Measurements from ENCODE around the gene BCAS3.

BCAS3 gene

DNA sequence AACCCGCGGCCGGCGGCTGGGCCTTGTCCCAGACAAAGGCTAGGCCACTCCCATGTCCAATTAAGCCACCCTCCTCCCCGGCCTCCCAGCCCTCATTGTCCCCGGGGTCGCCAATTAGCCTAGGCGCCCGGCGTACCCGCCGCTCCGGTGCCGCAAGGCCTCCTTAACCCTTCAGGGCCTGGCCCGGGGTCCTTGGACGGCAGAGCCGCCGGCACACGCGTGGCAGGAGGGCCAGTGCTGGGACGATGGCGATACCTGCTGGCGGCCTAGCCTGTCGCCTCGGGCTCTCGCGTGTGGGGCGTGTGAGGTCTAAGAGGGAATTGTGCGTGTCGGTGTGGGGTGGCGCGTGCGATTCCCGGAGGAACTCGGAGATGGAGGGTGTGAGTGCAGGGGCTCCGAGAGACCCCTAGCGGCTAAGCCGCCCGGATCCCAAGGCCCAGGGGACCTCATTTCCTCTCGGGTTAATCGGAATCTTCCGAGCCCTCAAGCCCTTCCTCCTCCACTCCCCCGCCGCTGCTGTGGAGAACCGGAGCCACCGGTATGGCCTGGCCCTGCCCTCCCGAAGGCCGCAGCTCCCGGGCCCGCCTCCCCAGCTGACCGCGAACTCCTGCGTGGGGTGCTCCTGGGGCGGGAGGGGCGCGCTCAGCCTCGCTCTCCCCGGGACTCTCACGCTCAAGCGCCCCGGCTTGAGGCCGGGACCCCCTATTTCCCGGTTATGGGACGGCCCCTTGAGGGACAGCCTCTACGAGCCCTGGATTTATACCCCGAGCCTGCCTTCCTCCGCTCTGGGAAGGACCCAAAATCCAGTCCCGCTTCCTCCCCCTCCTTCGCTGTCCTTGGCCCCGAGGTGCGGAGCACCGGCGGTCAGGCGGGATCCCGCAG lies 733.9 kb downstream of the BCAS3 start:
- Histone ChIP-seq H3K4me2 (peak overlapping the region; percentile 99), H3K4me1 (ENCODE audit: low read depth, poor library complexity, severe bottlenecking) (peaks cover 4% of the 10 kb centered on the region), H3K9ac (peak overlapping the region; percentile 70), H3K27ac (no peak overlapping the region), H3K27me3 (ENCODE audit: insufficient read depth, low read depth) (no peaks in the 10 kb centered on the region), H4K20me1 (ENCODE audit: insufficient read depth) (no peaks in the 10 kb centered on the region), H3K79me2 (ENCODE audit: insufficient read depth, low read depth) (no peaks in the 10 kb centered on the region), H2AFZ (ENCODE audit: low read depth) (peak overlapping the region; percentile 74), H3K36me3 (ENCODE audit: insufficient read depth) (no peaks in the 10 kb centered on the region), H3K4me3 (IDR thresholded peaks at IDR 0.05; ENCODE audit: insufficient read depth, low read depth, low read length) (peak overlapping the region; percentile 33)
- TF ChIP-seq, protein P1, sequence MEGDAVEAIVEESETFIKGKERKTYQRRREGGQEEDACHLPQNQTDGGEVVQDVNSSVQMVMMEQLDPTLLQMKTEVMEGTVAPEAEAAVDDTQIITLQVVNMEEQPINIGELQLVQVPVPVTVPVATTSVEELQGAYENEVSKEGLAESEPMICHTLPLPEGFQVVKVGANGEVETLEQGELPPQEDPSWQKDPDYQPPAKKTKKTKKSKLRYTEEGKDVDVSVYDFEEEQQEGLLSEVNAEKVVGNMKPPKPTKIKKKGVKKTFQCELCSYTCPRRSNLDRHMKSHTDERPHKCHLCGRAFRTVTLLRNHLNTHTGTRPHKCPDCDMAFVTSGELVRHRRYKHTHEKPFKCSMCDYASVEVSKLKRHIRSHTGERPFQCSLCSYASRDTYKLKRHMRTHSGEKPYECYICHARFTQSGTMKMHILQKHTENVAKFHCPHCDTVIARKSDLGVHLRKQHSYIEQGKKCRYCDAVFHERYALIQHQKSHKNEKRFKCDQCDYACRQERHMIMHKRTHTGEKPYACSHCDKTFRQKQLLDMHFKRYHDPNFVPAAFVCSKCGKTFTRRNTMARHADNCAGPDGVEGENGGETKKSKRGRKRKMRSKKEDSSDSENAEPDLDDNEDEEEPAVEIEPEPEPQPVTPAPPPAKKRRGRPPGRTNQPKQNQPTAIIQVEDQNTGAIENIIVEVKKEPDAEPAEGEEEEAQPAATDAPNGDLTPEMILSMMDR (conservative IDR thresholded peaks at IDR 0.05; ENCODE audit: low read depth, low read length), result no peak

DNA sequence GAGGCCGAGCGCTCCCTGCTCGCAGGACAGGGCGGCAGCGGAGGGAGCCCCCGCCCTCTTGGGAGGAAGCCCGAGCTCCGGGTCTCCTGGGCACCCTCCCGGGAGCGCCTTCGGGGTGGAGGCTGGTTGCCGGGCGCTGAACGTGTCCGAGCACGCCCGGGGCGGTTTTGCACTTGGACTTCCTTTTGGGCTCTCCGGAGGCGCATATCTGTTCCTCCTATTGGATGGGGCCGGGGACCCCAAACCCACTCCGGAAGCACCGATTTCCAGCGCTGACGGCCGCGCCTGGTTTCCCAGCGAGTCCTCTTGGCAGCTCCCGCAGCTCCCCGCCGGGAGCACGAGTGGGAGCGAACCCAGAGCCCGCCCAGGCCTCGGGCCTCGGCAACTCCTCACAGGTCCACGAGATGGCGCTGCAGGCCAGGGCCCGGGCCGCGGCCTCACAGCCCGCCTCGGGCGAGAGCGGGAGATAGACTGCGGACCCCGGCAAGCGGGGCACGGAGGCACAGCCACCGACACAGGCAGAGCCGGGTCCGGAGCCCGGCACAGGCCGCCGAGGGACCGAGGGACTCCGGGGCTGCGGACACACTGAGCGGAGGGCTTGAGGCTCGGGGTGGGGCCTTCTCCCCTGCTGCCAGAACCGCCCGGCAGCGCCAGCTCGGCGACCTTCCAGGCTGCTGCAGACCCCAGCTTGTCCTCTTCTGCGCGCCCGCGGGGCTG lies 734.6 kb downstream of the BCAS3 start:
- Histone ChIP-seq H3K9ac (peak overlapping the region; percentile 70), H3K4me2 (peak overlapping the region; percentile 99), H4K20me1 (ENCODE audit: insufficient read depth) (no peaks in the 10 kb centered on the region), H2AFZ (ENCODE audit: low read depth) (peak overlapping the region; percentile 74), H3K4me1 (ENCODE audit: low read depth, poor library complexity, severe bottlenecking) (peaks cover 4% of the 10 kb centered on the region), H3K36me3 (ENCODE audit: insufficient read depth) (no peaks in the 10 kb centered on the region), H3K4me3 (IDR thresholded peaks at IDR 0.05; ENCODE audit: insufficient read depth, low read depth, low read length) (peak overlapping the region; percentile 33), H3K27ac (no peak overlapping the region), H3K27me3 (ENCODE audit: insufficient read depth, low read depth) (no peaks in the 10 kb centered on the region), H3K79me2 (ENCODE audit: insufficient read depth, low read depth) (no peaks in the 10 kb centered on the region)
- TF ChIP-seq, protein P1 (conservative IDR thresholded peaks at IDR 0.05; ENCODE audit: low read depth, low read length), result peak; percentile 95

DNA sequence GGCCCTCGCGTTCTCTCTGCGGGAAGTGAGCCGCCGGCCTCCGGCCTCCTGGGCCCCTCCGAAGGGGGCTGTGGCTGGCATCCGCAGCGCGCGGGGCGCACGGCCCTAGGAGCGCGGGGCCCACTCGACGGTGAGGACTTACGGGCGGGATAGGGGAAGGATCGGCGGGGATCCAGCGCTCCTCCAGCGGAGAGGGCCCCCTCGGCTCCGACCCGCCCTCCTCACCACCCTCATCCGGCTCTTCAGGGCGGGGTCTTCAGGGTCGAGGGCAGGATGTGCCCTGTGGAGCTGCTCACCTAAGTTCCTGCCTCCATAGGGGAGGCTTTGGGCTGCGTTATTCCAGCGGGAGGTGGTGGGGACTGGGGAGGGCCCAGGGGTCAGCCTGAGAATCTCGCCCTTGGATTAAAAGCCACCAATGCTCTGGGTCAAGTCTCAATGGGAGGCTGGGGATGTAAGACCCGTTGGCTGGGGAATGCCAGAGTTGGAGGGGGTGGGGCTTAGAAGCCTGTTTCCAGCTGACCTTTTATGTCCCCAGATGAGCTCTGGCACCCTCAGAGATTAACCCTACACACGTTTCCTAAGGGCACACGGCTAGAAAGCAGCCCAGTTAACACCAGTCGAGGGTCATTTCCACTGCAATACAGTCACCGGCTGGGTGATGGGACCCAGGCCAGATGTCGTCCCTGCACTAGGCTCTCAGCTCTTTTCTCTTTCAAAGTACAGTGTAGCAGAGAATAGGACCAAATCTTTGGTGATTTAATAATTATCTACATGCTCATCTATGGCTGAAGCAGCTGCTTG lies 735.4 kb downstream of the BCAS3 start:
- TF ChIP-seq, protein P1 (conservative IDR thresholded peaks at IDR 0.05; ENCODE audit: low read depth, low read length), result no peak
- Histone ChIP-seq H3K79me2 (ENCODE audit: insufficient read depth, low read depth) (no peaks in the 10 kb centered on the region), H3K36me3 (ENCODE audit: insufficient read depth) (no peaks in the 10 kb centered on the region), H3K4me2 (peak overlapping the region; percentile 99), H3K27ac (no peak overlapping the region), H2AFZ (ENCODE audit: low read depth) (peak overlapping the region; percentile 74), H4K20me1 (ENCODE audit: insufficient read depth) (no peaks in the 10 kb centered on the region), H3K4me1 (ENCODE audit: low read depth, poor library complexity, severe bottlenecking) (peaks cover 4% of the 10 kb centered on the region), H3K4me3 (IDR thresholded peaks at IDR 0.05; ENCODE audit: insufficient read depth, low read depth, low read length) (no peak overlapping the region), H3K27me3 (ENCODE audit: insufficient read depth, low read depth) (no peaks in the 10 kb centered on the region), H3K9ac (peak overlapping the region; percentile 70; the same call in 1 of the 2 replicates)

DNA sequence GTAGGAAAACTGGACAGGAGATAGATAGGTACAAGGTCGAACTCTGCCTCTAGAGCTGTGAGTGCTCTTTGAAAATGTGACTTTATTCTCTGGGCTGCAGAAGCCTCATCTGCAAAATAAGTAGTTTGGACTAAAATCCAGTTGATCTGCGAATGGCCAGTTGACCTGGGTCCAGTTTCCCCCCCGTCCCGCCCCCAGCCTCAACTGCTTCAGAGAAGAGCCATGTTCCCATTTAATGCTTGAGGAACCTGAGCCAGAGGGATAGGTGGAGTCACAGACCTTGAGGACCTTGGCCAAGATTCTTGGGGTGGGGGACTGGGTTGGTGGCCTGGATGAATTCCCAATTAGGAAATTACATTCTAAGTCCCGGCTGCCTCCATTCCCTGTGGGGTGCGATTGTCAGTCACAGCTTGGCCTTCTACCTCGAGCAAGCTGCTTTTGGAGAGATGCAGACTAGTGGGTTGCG lies 736.0 kb downstream of the BCAS3 start:
- H3K36me3 ChIP-seq (ENCODE audit: insufficient read depth), result no peaks in the 10 kb centered on the region
- no peak overlapping the region for H3K9ac ChIP-seq
- TF ChIP-seq, protein P1 (conservative IDR thresholded peaks at IDR 0.05; ENCODE audit: low read depth, low read length), result no peak
- H2AFZ ChIP-seq (ENCODE audit: low read depth), result no peak overlapping the region
- H3K4me2 ChIP-seq, result no peak overlapping the region
- H3K79me2 ChIP-seq (ENCODE audit: insufficient read depth, low read depth), result no peaks in the 10 kb centered on the region
- H3K27ac ChIP-seq, result no peak overlapping the region
- H4K20me1 ChIP-seq (ENCODE audit: insufficient read depth), result no peaks in the 10 kb centered on the region
- no peaks in the 10 kb centered on the region for H3K27me3 ChIP-seq (ENCODE audit: insufficient read depth, low read depth)
- H3K4me1 ChIP-seq (ENCODE audit: low read depth, poor library complexity, severe bottlenecking), result peaks cover 4% of the 10 kb centered on the region
- no peak overlapping the region for H3K4me3 ChIP-seq (IDR thresholded peaks at IDR 0.05; ENCODE audit: insufficient read depth, low read depth, low read length)

Data from KMS-11 (cell line).